DND-41 (cell line): Measurements from ENCODE around the gene TRMO.

Source experiments
- CTCF ChIP-seq: IDR thresholded peaks from 2 replicates; pipeline ENCODE4 v1.5.1; 2012; ENCODE audit warnings: borderline replicate concordance, low read length, moderate library complexity, mild to moderate bottlenecking; ENCODE audit not compliant: poor library complexity, severe bottlenecking; ENCODE audit errors: extremely low read depth
- EZH2 ChIP-seq: IDR thresholded peaks from 3 replicates; pipeline ENCODE4 v1.6.1; 2012; ENCODE audit warnings: borderline replicate concordance, low read depth, mild to moderate bottlenecking, moderate library complexity, low read length, inconsistent platforms; ENCODE audit not compliant: severe bottlenecking

GRCh38 chr9:97861148-97861475 lies 61.2 kb downstream of the TRMO start:
- no peak for TF ChIP-seq CTCF
- TF ChIP-seq EZH2, result no peak
